Astrocyte (in vitro differentiated cells and primary cell): ENCODE results near the gene NIP7. TPM values are rescaled to one million over a fixed set of nuclear protein-coding genes. Genes with fewer than 3 reads are reported as not detected.

Experiments
- DNase-seq: peaks from one replicate; pipeline ENCODE4 v3.0.0-alpha.2; 2010; ENCODE audit warnings: low read depth
- FAIRE-seq: peaks from 2 replicates; lab custom pipeline; 2011; peaks lifted over from hg19 to GRCh38; lab: Jason Lieb, UNC
- H2AFZ ChIP-seq: 2 replicates; pipeline ENCODE4 v1.6.0; 2012; ENCODE audit warnings: low read depth, low read length, inconsistent platforms
- H3K27ac ChIP-seq: 2 replicates; pipeline ENCODE4 v1.5.1; 2011; ENCODE audit warnings: low read depth, low read length, inconsistent platforms
- H3K27me3 ChIP-seq: 2 replicates; pipeline ENCODE4 v1.6.0; 2011; ENCODE audit warnings: low read length, inconsistent platforms; ENCODE audit not compliant: insufficient read depth
- H3K36me3 ChIP-seq: 2 replicates; pipeline ENCODE4 v1.5.1; 2011; ENCODE audit warnings: low read length, inconsistent platforms; ENCODE audit not compliant: insufficient read depth
- H3K4me1 ChIP-seq: 2 replicates; pipeline ENCODE4 v1.5.1; 2011; ENCODE audit warnings: low read length, inconsistent platforms; ENCODE audit not compliant: insufficient read depth
- H3K4me2 ChIP-seq: 2 replicates; pipeline ENCODE4 v1.6.0; 2012; ENCODE audit warnings: low read length, inconsistent platforms
- H3K4me3 ChIP-seq: 2 replicates; pipeline ENCODE4 v1.5.1; 2011; ENCODE audit warnings: low read depth, mild to moderate bottlenecking, low read length, inconsistent platforms; ENCODE audit not compliant: insufficient read depth
- H3K79me2 ChIP-seq: 2 replicates; pipeline ENCODE4 v1.6.0; 2012; ENCODE audit warnings: mild to moderate bottlenecking, low read length, inconsistent platforms; ENCODE audit not compliant: insufficient read depth
- H3K9ac ChIP-seq: 2 replicates; pipeline ENCODE4 v1.6.0; 2012; ENCODE audit warnings: mild to moderate bottlenecking, low read length, inconsistent platforms
- H3K9me3 ChIP-seq: 2 replicates; pipeline ENCODE4 v1.5.1; 2012; ENCODE audit warnings: low read depth, mild to moderate bottlenecking, low read length, inconsistent platforms; ENCODE audit not compliant: insufficient read depth
- H4K20me1 ChIP-seq: 2 replicates; pipeline ENCODE4 v1.6.0; 2012; ENCODE audit warnings: low read length, inconsistent platforms; ENCODE audit not compliant: insufficient read depth
- H3K27ac Mint-ChIP-seq: one replicate; pipeline ENCODE4 v1.8.0; 2021; ENCODE audit warnings: mild to moderate bottlenecking, mixed read lengths; ENCODE audit not compliant: unreplicated experiment
- H3K27me3 Mint-ChIP-seq: one replicate; pipeline ENCODE4 v1.8.0; 2021; ENCODE audit warnings: low read depth, mixed read lengths; ENCODE audit not compliant: unreplicated experiment
- H3K36me3 Mint-ChIP-seq: one replicate; pipeline ENCODE4 v1.8.0; 2021; ENCODE audit warnings: low read depth, mixed read lengths; ENCODE audit not compliant: unreplicated experiment
- H3K4me1 Mint-ChIP-seq: one replicate; pipeline ENCODE4 v1.8.0; 2021; ENCODE audit warnings: low read depth, mixed read lengths; ENCODE audit not compliant: unreplicated experiment
- H3K4me3 Mint-ChIP-seq: one replicate; pipeline ENCODE4 v1.8.0; 2021; ENCODE audit warnings: mild to moderate bottlenecking, moderate library complexity, mixed read lengths; ENCODE audit not compliant: unreplicated experiment
- H3K9me3 Mint-ChIP-seq: one replicate; pipeline ENCODE4 v1.8.0; 2021; ENCODE audit warnings: mild to moderate bottlenecking, mixed read lengths; ENCODE audit not compliant: unreplicated experiment
- EZH2 ChIP-seq: IDR thresholded peaks from 2 replicates; pipeline ENCODE4 v1.6.1; 2012; ENCODE audit warnings: mild to moderate bottlenecking, low read length, inconsistent platforms; ENCODE audit not compliant: insufficient read depth
- total RNA-seq: library from RNA; stranded (reverse); gene quantifications from 2 replicates; pipeline ENCODE4 v1.2.1, GENCODE V29; 2021
- TF ChIP-seq, protein P1 (sequence below): IDR thresholded peaks from 2 replicates; pipeline ENCODE4 v1.5.1; 2011; ENCODE audit warnings: low read depth, mild to moderate bottlenecking, inconsistent platforms, low read length, moderate library complexity; ENCODE audit not compliant: insufficient read depth

Gene NIP7
- total RNA-seq, 1 donor from 2014 or later = 35.7 TPM

GRCh38 chr16:69321080-69321479 is 18.5 kb upstream of the NIP7 start:
- no peak for FAIRE-seq
- Mint-ChIP-seq H3K36me3 (peaks cover 20% of the 10 kb centered on the region), H3K4me1 (peaks cover 2% of the 10 kb centered on the region), H3K27me3 (no peaks in the 10 kb centered on the region), H3K4me3 (no peak overlapping the region), H3K27ac (peak overlapping the region; percentile 28), H3K9me3 (no peaks in the 10 kb centered on the region)
- H2AFZ ChIP-seq = no peak overlapping the region
- no peaks in the 10 kb centered on the region for H3K9me3 ChIP-seq
- peaks cover 72% of the 10 kb centered on the region for H4K20me1 ChIP-seq
- H3K4me3 ChIP-seq = no peak overlapping the region
- no peaks in the 10 kb centered on the region for H3K27me3 ChIP-seq
- H3K27ac ChIP-seq = no peak overlapping the region
- H3K36me3 ChIP-seq = peaks cover 64% of the 10 kb centered on the region
- H3K4me1 ChIP-seq = no peaks in the 10 kb centered on the region
- no peak overlapping the region for H3K4me2 ChIP-seq
- H3K9ac ChIP-seq = no peak overlapping the region
- H3K79me2 ChIP-seq = peaks cover 62% of the 10 kb centered on the region
- TF ChIP-seq, protein P1, sequence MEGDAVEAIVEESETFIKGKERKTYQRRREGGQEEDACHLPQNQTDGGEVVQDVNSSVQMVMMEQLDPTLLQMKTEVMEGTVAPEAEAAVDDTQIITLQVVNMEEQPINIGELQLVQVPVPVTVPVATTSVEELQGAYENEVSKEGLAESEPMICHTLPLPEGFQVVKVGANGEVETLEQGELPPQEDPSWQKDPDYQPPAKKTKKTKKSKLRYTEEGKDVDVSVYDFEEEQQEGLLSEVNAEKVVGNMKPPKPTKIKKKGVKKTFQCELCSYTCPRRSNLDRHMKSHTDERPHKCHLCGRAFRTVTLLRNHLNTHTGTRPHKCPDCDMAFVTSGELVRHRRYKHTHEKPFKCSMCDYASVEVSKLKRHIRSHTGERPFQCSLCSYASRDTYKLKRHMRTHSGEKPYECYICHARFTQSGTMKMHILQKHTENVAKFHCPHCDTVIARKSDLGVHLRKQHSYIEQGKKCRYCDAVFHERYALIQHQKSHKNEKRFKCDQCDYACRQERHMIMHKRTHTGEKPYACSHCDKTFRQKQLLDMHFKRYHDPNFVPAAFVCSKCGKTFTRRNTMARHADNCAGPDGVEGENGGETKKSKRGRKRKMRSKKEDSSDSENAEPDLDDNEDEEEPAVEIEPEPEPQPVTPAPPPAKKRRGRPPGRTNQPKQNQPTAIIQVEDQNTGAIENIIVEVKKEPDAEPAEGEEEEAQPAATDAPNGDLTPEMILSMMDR = no peak
- TF ChIP-seq EZH2 = no peak
- no peak for DNase-seq

- Mint-ChIP-seq H3K4me3 (no peak overlapping the region), H3K36me3 (peaks cover 20% of the 10 kb centered on the region)
Observed at GRCh38 chr16:69322343-69322742, 17.2 kb upstream of the NIP7 start.

DNA sequence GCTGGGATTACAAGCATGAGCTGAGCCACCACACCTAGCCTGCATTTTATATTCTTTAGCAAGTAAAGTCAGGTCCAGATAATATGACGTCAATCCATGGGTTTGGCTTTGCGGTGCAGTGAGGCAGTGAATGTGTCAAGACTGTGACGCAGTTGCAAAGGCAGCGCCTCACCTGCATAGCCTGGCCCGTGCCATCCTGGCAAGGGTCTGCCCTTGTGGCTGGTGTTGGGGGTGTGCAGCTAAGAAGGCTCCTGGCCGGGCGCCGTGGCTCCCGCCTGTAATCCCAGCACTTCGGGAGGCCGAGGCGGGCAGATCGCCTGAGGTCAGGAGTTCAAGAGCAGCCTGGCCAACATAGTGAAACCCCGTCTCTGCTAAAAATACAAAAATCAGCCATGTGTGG is 16.2 kb upstream of the NIP7 start:
- Histone ChIP-seq H3K4me2 (no peak overlapping the region), H3K9ac (no peak overlapping the region), H3K27ac (no peak overlapping the region), H3K9me3 (no peaks in the 10 kb centered on the region), H3K27me3 (no peaks in the 10 kb centered on the region), H3K4me3 (no peak overlapping the region), H3K4me1 (peaks cover 8% of the 10 kb centered on the region), H3K36me3 (peaks cover 63% of the 10 kb centered on the region), H2AFZ (no peak overlapping the region), H4K20me1 (peaks cover 85% of the 10 kb centered on the region), H3K79me2 (peaks cover 74% of the 10 kb centered on the region)
- Mint-ChIP-seq H3K9me3 (no peaks in the 10 kb centered on the region), H3K36me3 (peaks cover 22% of the 10 kb centered on the region), H3K27me3 (no peaks in the 10 kb centered on the region), H3K27ac (no peak overlapping the region), H3K4me1 (peaks cover 8% of the 10 kb centered on the region), H3K4me3 (no peak overlapping the region)
- FAIRE-seq (no peak), DNase-seq (no peak)
- TF ChIP-seq, protein P1 = no peak
- TF ChIP-seq EZH2 = no peak

More at GRCh38 chr16:69322343-69322742, 17.2 kb upstream of the NIP7 start:
- Mint-ChIP-seq H3K9me3 (no peaks in the 10 kb centered on the region), H3K4me1 (peaks cover 6% of the 10 kb centered on the region), H3K27me3 (no peaks in the 10 kb centered on the region), H3K27ac (peak overlapping the region; percentile 3)
- no peak for TF ChIP-seq EZH2
- TF ChIP-seq, protein P1 = no peak
- H3K79me2 ChIP-seq = peaks cover 65% of the 10 kb centered on the region
- H3K27me3 ChIP-seq = no peaks in the 10 kb centered on the region
- H3K4me3 ChIP-seq = no peak overlapping the region
- H3K4me1 ChIP-seq = peaks cover 5% of the 10 kb centered on the region
- H3K4me2 ChIP-seq = no peak overlapping the region
- DNase-seq (no peak), FAIRE-seq (no peak)
- peaks cover 82% of the 10 kb centered on the region for H4K20me1 ChIP-seq
- no peak overlapping the region for H3K9ac ChIP-seq
- H3K9me3 ChIP-seq = no peaks in the 10 kb centered on the region
- H2AFZ ChIP-seq = no peak overlapping the region
- peaks cover 63% of the 10 kb centered on the region for H3K36me3 ChIP-seq
- H3K27ac ChIP-seq = no peak overlapping the region
